ENCODE data around the gene CD209.
"Not testable (repeated sequence)": the region's sequence is repeated elsewhere in the genome, so short reads cannot be mapped to it uniquely, and the experiment has no call there.

CD209 gene

GRCh38 chr19:7746903-7747884 lies at the start of gene CD209:
TSS of gene CD209 (minus strand) at chr19:7747534. CDS start at chr19:7747511, 23 bp downstream.
- DNase-seq (ENCODE audit: low read depth in 2 of 3, low spot score in 2 of 3): no peak

GRCh38 chr19:7795555-7796161 lies 48.3 kb upstream of the CD209 start:
- DNase-seq (ENCODE audit: low read depth in 2 of 3, low spot score in 2 of 3): no peak

GRCh38 chr19:7793493-7793892 lies 46.2 kb upstream of the CD209 start:
- no peak for DNase-seq (ENCODE audit: low read depth in 2 of 3, low spot score in 2 of 3)

- not testable (repeated sequence) for DNase-seq (ENCODE audit: low read depth in 2 of 3, low spot score in 2 of 3)
Observed at GRCh38 chr19:7792701-7793100, 45.4 kb upstream of the CD209 start.

- no peak for DNase-seq (ENCODE audit: low read depth in 2 of 3, low spot score in 2 of 3)
Observed at GRCh38 chr19:7792281-7792680, 44.9 kb upstream of the CD209 start.

GRCh38 chr19:7790416-7790815 lies 43.1 kb upstream of the CD209 start:
- DNase-seq (ENCODE audit: low read depth in 2 of 3, low spot score in 2 of 3): no peak

- no peak for DNase-seq (ENCODE audit: low read depth in 2 of 3, low spot score in 2 of 3)
Observed at GRCh38 chr19:7789447-7789846, 42.1 kb upstream of the CD209 start.

- no peak for DNase-seq (ENCODE audit: low read depth in 2 of 3, low spot score in 2 of 3)
Observed at GRCh38 chr19:7788933-7789323, 41.6 kb upstream of the CD209 start.

GRCh38 chr19:7788178-7788932 lies 41.0 kb upstream of the CD209 start:
- DNase-seq (ENCODE audit: low read depth in 2 of 3, low spot score in 2 of 3): no peak

- DNase-seq (ENCODE audit: low read depth in 2 of 3, low spot score in 2 of 3): no peak
Observed at GRCh38 chr19:7787602-7788177, 40.4 kb upstream of the CD209 start.

- DNase-seq (ENCODE audit: low read depth in 2 of 3, low spot score in 2 of 3): no peak
Observed at GRCh38 chr19:7787141-7787540, 39.8 kb upstream of the CD209 start.

GRCh38 chr19:7784856-7785255 lies 37.5 kb upstream of the CD209 start:
- no peak for DNase-seq (ENCODE audit: low read depth in 2 of 3, low spot score in 2 of 3)

- no peak for DNase-seq (ENCODE audit: low read depth in 2 of 3, low spot score in 2 of 3)
Observed at GRCh38 chr19:7783991-7784423, 36.7 kb upstream of the CD209 start.

- DNase-seq (ENCODE audit: low read depth in 2 of 3, low spot score in 2 of 3): no peak
Observed at GRCh38 chr19:7781157-7781556, 33.8 kb upstream of the CD209 start.

- no peak for DNase-seq (ENCODE audit: low read depth in 2 of 3, low spot score in 2 of 3)
Observed at GRCh38 chr19:7779631-7780486, 32.5 kb upstream of the CD209 start.

GRCh38 chr19:7778081-7778480 lies 30.7 kb upstream of the CD209 start:
- DNase-seq (ENCODE audit: low read depth in 2 of 3, low spot score in 2 of 3): no peak

- no peak for DNase-seq (ENCODE audit: low read depth in 2 of 3, low spot score in 2 of 3)
Observed at GRCh38 chr19:7775761-7776160, 28.4 kb upstream of the CD209 start.

- no peak for DNase-seq (ENCODE audit: low read depth in 2 of 3, low spot score in 2 of 3)
Observed at GRCh38 chr19:7773841-7774240, 26.5 kb upstream of the CD209 start.

- DNase-seq (ENCODE audit: low read depth in 2 of 3, low spot score in 2 of 3): no peak
Observed at GRCh38 chr19:7772752-7773291, 25.5 kb upstream of the CD209 start.

- no peak for DNase-seq (ENCODE audit: low read depth in 2 of 3, low spot score in 2 of 3)
Observed at GRCh38 chr19:7771072-7771471, 23.7 kb upstream of the CD209 start.
